HG03103 (cell line): ENCODE measurements around the gene SPAG8.
A peak's percentile ranks its signal among the peaks of the same experiment; 100 is the strongest.

Source experiments
- ATAC-seq: cut with Tn5 transposase; IDR thresholded peaks from one replicate; pipeline ENCODE4 v1.9.1; 2021; ENCODE audit warnings: low read depth; ENCODE audit not compliant: unreplicated experiment

Gene SPAG8, protein sequence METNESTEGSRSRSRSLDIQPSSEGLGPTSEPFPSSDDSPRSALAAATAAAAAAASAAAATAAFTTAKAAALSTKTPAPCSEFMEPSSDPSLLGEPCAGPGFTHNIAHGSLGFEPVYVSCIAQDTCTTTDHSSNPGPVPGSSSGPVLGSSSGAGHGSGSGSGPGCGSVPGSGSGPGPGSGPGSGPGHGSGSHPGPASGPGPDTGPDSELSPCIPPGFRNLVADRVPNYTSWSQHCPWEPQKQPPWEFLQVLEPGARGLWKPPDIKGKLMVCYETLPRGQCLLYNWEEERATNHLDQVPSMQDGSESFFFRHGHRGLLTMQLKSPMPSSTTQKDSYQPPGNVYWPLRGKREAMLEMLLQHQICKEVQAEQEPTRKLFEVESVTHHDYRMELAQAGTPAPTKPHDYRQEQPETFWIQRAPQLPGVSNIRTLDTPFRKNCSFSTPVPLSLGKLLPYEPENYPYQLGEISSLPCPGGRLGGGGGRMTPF

GRCh38 chr9:35812025-35812602, at the start of gene SPAG8:
Gene SPAG8 (minus strand): TSS chr9:35812262. CDS start chr9:35812147, 115 bp downstream.
- peak; percentile 76 for ATAC-seq

GRCh38 chr9:35861161-35861897, 49.3 kb upstream of the SPAG8 start:
- no peak for ATAC-seq

DNA sequence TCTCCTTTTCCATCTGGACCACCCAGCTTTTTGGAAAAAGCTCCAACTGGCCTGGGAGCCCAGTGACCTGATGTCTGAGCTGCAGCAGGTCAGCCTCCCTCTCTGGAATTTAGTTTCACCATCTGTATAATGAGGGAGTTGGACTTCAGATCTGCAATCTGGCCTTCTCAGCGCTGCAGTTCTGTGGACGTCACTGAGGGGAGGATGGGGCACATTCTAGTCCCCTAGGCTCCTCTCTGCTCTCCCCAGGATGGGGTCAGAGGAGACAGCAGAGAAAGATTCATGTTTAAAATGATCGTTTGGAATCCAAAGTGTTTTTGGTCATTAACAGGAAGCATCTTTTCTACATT, 47.9 kb upstream of the SPAG8 start:
- no peak for ATAC-seq

GRCh38 chr9:35859310-35859989, 47.4 kb upstream of the SPAG8 start:
- no peak for ATAC-seq

GRCh38 chr9:35858458-35858857, 46.4 kb upstream of the SPAG8 start:
- no peak for ATAC-seq

- no peak for ATAC-seq
Measured at GRCh38 chr9:35856882-35857281, 44.8 kb upstream of the SPAG8 start.

- no peak for ATAC-seq
Measured at GRCh38 chr9:35856206-35856605, 44.1 kb upstream of the SPAG8 start.

DNA sequence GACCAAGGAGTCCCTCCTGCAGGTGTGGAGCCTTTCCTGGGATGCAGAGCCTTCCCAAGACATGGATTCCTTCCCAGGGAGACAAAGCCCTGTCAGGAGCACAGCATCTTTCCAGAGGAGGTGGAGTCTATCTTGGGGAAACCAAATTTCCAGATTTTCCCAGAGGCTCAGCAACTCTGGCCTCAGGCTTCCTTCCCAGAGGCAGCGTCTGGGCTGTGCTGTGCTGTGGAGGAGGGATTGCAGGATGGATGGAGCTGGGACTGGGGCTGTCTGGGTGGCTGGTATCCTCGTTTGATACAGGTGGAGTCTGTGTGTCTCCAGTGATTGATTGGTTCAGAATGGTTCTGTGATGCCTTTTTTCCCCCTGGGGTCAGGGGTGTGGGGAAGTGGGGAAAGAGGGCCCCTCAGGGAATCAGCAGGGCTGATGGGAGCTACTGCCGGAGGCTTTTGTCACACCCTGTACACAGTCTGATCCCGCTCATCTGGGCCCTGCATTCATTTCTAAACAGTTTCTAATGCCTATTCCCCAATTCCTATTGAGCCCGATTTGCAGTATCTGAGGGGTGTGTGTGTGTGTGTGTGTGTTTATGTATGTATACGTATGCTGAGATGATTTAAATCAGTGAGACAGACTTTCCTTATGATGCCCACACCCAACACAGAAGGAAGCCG, 42.2 kb upstream of the SPAG8 start:
- no peak for ATAC-seq

GRCh38 chr9:35852876-35853865, 41.1 kb upstream of the SPAG8 start:
- no peak for ATAC-seq

DNA sequence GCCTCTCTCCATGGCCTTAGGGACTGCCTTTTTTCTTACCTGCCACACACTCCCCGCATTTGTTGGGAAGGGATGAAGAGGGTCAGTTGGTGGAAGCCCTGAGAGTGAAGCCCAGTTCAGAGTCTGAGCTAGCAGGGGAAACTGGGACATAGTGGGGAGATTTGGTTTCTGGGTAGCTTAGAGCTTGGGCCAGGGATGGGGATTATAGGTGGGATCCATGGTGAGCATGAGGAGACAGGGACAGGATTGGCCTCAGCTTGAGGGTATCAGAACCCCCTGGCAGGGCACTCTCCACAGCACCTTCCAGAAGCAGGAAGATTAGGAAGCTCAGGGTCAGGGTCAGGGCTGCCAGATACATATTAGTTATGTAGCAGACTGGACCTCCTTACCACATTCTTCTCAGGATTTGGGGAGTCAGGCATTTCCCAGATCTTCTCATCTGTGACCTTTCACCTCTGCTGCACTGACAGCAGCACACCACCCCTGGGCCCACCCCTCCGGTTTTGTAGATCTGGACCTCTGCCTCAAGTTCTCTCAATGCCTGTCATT, 40.3 kb upstream of the SPAG8 start:
- ATAC-seq = no peak

GRCh38 chr9:35847792-35848572, 35.9 kb upstream of the SPAG8 start:
- ATAC-seq = peak; percentile 77

DNA sequence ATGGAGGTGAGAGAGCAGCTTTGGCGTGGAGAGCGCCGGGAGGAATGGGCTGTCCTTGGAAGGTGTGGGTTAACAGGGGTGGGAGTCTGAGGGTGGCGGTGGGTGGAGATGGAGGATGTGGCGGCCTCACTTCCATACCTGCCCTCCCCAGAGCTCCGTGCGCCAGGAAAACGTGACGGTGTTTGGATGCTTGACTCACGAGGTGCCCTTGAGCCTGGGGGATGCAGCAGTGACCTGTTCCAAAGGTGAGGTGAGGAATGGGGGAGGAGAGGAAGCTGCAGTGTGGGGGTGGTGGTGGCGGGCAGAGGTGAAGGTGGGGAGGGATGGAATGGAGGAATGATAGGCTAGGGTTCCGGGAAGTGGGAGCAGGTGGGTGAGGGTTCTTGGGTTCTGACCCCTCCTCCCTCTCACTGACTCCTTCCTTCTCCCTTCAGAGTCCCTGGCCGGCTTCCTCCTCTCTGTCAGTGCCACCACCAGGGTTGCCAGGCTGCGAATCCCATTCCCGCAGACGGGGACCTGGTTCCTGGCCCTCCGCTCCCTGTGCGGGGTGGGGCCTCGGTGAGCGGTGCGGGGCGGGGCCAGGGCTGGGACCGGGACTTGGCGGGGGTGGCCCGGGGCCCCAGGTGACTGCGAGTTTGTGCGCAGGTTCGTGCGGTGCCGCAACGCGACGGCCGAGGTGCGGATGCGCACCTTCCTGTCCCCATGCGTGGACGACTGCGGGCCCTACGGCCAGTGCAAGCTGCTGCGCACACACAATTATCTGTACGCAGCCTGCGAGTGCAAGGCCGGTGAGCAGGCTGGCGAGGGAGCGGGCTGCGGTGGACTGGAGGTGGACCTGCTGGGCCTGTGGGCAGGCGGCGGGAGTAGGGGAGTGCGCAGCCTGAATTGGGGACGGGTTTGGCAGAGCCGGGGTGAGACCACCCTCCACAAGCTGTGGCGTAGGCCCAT, 34.0 kb upstream of the SPAG8 start:
- ATAC-seq = no peak

DNA sequence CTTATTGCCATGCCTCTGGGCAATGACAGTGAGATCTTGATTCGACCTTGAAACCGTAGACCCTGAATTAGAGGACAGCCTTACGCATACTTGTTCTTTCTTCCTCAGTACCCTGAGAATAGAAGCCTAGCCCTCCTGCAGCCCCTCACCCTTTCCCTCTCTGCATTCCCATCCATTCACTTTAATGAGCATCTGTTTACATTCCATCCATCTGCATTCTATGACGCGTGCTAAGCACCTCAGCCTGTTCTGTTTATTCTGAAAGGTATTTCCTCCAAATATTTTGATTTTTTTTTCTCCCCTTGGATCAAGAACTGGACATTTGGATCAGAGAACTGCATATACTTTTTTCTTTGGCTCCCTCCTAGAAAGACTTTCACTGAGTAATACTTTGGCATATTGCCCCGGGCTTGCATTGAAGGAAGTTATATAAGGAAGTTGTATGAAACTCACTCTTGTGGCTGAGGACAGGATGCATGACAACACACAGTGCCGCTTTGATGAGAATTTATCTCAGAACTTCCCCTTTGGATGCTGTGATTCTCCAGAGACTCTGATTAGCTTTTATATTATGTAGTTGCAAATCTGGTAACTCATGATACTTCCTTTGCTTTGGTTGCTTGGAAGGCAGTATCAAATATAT, 32.7 kb upstream of the SPAG8 start:
- ATAC-seq = no peak

GRCh38 chr9:35842795-35843194, 30.7 kb upstream of the SPAG8 start:
- ATAC-seq = no peak

DNA sequence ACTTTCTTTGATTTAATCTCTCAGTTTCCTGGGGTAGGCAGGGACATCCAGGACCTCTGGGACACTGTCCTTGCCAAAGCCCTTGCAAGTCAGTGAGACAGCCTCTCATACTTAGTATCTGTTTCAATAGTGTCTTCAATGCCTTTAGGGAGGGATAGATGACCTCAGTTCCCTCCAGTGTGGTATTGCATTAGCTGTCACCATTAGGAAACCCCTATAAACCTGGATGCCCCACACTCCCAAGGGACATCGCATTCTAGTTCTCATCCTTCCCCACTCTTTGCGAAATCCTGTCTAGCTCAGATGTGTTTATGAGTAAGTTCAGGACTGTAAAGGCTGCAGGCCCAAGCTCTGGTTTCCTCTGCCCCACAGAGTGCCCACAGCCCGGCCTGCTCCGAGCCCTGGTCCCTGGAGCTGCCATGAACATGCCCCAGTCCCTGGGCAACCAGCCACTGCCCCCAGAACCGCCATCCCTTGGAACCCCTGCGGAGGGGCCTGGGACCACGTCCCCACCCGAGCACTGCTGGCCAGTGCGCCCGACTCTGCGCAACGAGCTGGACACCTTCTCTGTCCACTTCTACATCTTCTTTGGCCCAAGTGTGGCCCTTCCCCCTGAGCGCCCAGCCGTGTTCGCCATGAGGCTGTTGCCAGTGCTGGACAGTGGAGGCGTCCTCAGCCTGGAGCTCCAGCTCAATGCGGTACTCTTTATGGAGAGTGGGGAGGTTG, 30.1 kb upstream of the SPAG8 start:
- no peak for ATAC-seq

DNA sequence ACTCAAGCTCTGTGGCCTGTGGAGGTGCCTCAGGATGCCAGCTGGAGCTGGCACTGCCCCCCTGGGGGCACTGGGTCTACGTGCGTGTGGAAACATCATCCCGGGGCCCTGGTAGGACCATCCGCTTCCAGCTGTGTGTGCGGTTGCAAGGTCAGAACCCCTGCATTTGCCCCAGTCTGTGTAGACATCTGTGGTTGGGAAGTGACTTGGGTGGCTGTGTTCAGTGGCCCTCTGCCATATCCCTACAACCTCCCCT, 29.5 kb upstream of the SPAG8 start:
- ATAC-seq = no peak
